HG03108 (cell line): ENCODE measurements around the gene GPR55.
"Not testable (repeated sequence)": the region's sequence is repeated elsewhere in the genome, so short reads cannot be mapped to it uniquely, and the experiment has no call there.

ENCODE experiments used
- ATAC-seq: cut with Tn5 transposase; IDR thresholded peaks from one replicate; pipeline ENCODE4 v1.9.1; 2021; ENCODE audit warnings: moderate library complexity; ENCODE audit not compliant: unreplicated experiment

Gene GPR55

GRCh38 chr2:230924470-230925341 lies at the start of gene GPR55:
TSS of gene GPR55 (minus strand) at chr2:230925242. CDS start at chr2:230910962, 14,280 bp downstream.
- ATAC-seq = peak; percentile 31

GRCh38 chr2:230974096-230974913 lies 49.3 kb upstream of the GPR55 start:
- peak; percentile 75 for ATAC-seq

- ATAC-seq = no peak
Observed at GRCh38 chr2:230972046-230972445, 47.0 kb upstream of the GPR55 start.

- ATAC-seq = no peak
Observed at GRCh38 chr2:230969659-230970015, 44.6 kb upstream of the GPR55 start.

- ATAC-seq = no peak
Observed at GRCh38 chr2:230968921-230969658, 44.0 kb upstream of the GPR55 start.

GRCh38 chr2:230968314-230968713 lies 43.3 kb upstream of the GPR55 start:
- not testable (repeated sequence) for ATAC-seq

- no peak for ATAC-seq
Observed at GRCh38 chr2:230967113-230967512, 42.1 kb upstream of the GPR55 start.

GRCh38 chr2:230964136-230964730 lies 39.2 kb upstream of the GPR55 start:
- no peak for ATAC-seq

GRCh38 chr2:230961091-230961491 lies 36.0 kb upstream of the GPR55 start:
- ATAC-seq = no peak

GRCh38 chr2:230960026-230960425 lies 35.0 kb upstream of the GPR55 start:
- ATAC-seq = no peak

GRCh38 chr2:230958820-230959756 lies 34.0 kb upstream of the GPR55 start:
- ATAC-seq = no peak

GRCh38 chr2:230957756-230958391 lies 32.8 kb upstream of the GPR55 start:
- no peak for ATAC-seq

- ATAC-seq = peak; percentile 64
Observed at GRCh38 chr2:230956827-230957755, 32.0 kb upstream of the GPR55 start.

- ATAC-seq = no peak
Observed at GRCh38 chr2:230955163-230955737, 30.2 kb upstream of the GPR55 start.

GRCh38 chr2:230954746-230955145 lies 29.7 kb upstream of the GPR55 start:
- no peak for ATAC-seq

GRCh38 chr2:230953845-230954244 lies 28.8 kb upstream of the GPR55 start:
- ATAC-seq = peak; percentile 23

GRCh38 chr2:230952226-230952956 lies 27.3 kb upstream of the GPR55 start:
- no peak for ATAC-seq
